Aorta (tissue), 5 donors: ENCODE measurements around the gene COA3. TPM values are rescaled to one million over a fixed set of nuclear protein-coding genes. Genes with fewer than 3 reads are reported as not detected.
"Not testable (repeated sequence)": the region's sequence is repeated elsewhere in the genome, so short reads cannot be mapped to it uniquely, and the experiment has no call there.

Experiments
- ATAC-seq: fragments of 200-7000 bp; cut with Tn5 transposase; one replicate; pipeline ENCODE4 v1.9.1; 2022; ENCODE audit warnings: moderate library complexity; ENCODE audit not compliant: low FRiP score
- DNase-seq, 2 donors: peaks; one replicate each; pipeline ENCODE4 v3.0.0-alpha.2; 2020
- H3K27ac ChIP-seq, 2 donors: one replicate each; pipeline ENCODE4 v1.5.1; 2013; ENCODE audit warnings: low read length in 2 of 2, mild to moderate bottlenecking in 2 of 2, moderate library complexity in 2 of 2, control low read depth in 1 of 2, inconsistent platforms in 1 of 2, low read depth in 1 of 2
- H3K27me3 ChIP-seq, 2 donors: one replicate each; pipeline ENCODE4 v1.6.1; 2013; ENCODE audit warnings: control low read depth in 1 of 2, low read length in 1 of 2, mild to moderate bottlenecking in 1 of 2, moderate library complexity in 1 of 2; ENCODE audit not compliant: insufficient read depth in 2 of 2, control insufficient read depth in 1 of 2
- H3K36me3 ChIP-seq, 2 donors: one replicate each; pipeline ENCODE4 v1.6.1; 2013; ENCODE audit warnings: control low read depth in 1 of 2, low read length in 1 of 2, mild to moderate bottlenecking in 1 of 2; ENCODE audit not compliant: insufficient read depth in 2 of 2, control insufficient read depth in 1 of 2
- H3K4me1 ChIP-seq, 2 donors: one replicate each; pipeline ENCODE4 v1.6.1; 2013; ENCODE audit warnings: low read length in 2 of 2, control low read depth in 1 of 2, mild to moderate bottlenecking in 1 of 2, moderate library complexity in 1 of 2; ENCODE audit not compliant: insufficient read depth in 2 of 2, control insufficient read depth in 1 of 2
- H3K4me3 ChIP-seq, 2 donors: one replicate each; pipeline ENCODE4 v1.5.1; 2013; ENCODE audit warnings: low read length in 2 of 2, control low read depth in 1 of 2, mild to moderate bottlenecking in 1 of 2
- H3K9me3 ChIP-seq: one replicate; pipeline ENCODE4 v1.6.1; 2013; ENCODE audit warnings: mild to moderate bottlenecking, low read length; ENCODE audit not compliant: control insufficient read depth
- WGBS, 2 donors: extraction: QIAGEN DNeasy Blood & Tissue Kit; methylation state at CpG; one replicate each; pipeline ENCODE4 v1.1.7; 2013; 5-methylcytosine and 5-hydroxymethylcytosine counted together
- intact Hi-C, 2 donors: fragments of 100-400 bp; cut with DNase I; formaldehyde crosslinking; loops; one replicate each; pipeline versions ENCODE4 v1.14.2 to v1.15.0; 2022
- polyA plus RNA-seq, 2 donors: library from polyadenylated mRNA; stranded (reverse); fragments of 200-250 nt; gene quantifications; one replicate each; pipeline ENCODE4 v1.2.3, GENCODE V29; 2013
- total RNA-seq, 2 donors: library from RNA; stranded (reverse); fragmentation: NEBNext Ultra II Directional; extraction: Animal tissue kit (Norgen Biotek cat#: 25700); gene quantifications; one replicate each; pipeline ENCODE4 v1.2.1, GENCODE V29; 2021
- donor health status: healthy with polysubstance abuse.
- donor health status: Bipolar disorder and iron deficiency.
- donor health status: DM: no; HTN: no; CAD: no.
- donor health status: DM: no; HTN: no; CAD: no.
- donor health status: DM: yes; HTN: yes; CAD: no.

The COA3 gene
- total and polyA plus RNA-seq, 4 donors = 31.7 to 117 (median 55.4) TPM

GRCh38 chr17:42768006-42768405, 30.5 kb downstream of the COA3 start:
- intact Hi-C loops = loop anchor here in 1 of 2 donors (10.0 kb wide), 1 partner anchor 183 kb away; no protein-coding TSS in a partner anchor
- not testable (repeated sequence) for H3K27me3 ChIP-seq, H3K36me3 ChIP-seq, H3K9me3 ChIP-seq, ATAC-seq, H3K27ac ChIP-seq, DNase-seq, H3K4me1 ChIP-seq, H3K4me3 ChIP-seq
- 75 to 76% methylated on average over 9 of the region's 9 CpGs for whole genome bisulfite sequencing, 2 donors

GRCh38 chr17:42767512-42767911, 31.0 kb downstream of the COA3 start:
- Histone ChIP-seq H3K27me3 (no peaks in the 10 kb centered on the region), H3K9me3 (no peaks in the 10 kb centered on the region), H3K4me3 (no peak overlapping the region), H3K36me3 (no peaks in the 10 kb centered on the region), H3K4me1 (no peaks in the 10 kb centered on the region), H3K27ac (no peak overlapping the region)
- no peak for ATAC-seq
- DNase-seq = no peak
- intact Hi-C loops = loop anchor here in 1 of 2 donors (10.0 kb wide), 1 partner anchor 183 kb away; no protein-coding TSS in a partner anchor

- DNase-seq (peak in 1 of 2 donors; percentile 19), ATAC-seq (no peak)
- no peaks in the 10 kb centered on the region for H3K27me3 ChIP-seq
- H3K27ac ChIP-seq = no peak overlapping the region
- 84 to 88% methylated on average over 6 of the region's 6 CpGs for WGBS, 2 donors
- intact Hi-C loops = loop anchor here in 1 of 2 donors (10.0 kb wide), 1 partner anchor 181 kb away; no protein-coding TSS in a partner anchor
- no peak overlapping the region for H3K4me3 ChIP-seq
- H3K9me3 ChIP-seq = no peaks in the 10 kb centered on the region
- H3K4me1 ChIP-seq = no peaks in the 10 kb centered on the region
- no peaks in the 10 kb centered on the region for H3K36me3 ChIP-seq
Observed at GRCh38 chr17:42766124-42766523, 32.4 kb downstream of the COA3 start.

DNA sequence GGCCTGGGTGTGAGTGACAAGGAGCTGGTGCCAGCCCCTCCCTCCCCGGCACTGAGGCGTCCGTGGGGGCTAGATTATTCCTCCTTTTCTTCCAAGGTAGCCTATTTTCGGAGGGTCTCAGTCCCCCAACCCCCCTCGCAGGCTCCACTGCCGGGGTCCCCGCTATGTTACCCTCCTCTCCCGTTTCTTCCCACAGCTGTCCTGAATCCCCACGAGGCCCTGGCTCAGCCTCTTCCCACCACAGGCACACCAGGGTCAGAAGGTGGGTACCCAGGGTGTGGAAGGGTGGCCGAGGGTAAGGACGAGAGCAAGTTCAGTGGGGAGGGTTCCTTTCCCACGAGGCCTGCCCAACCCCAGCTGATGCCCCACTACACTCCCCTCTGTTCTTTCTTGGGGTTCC, 36.9 kb downstream of the COA3 start:
- Histone ChIP-seq H3K9me3 (no peaks in the 10 kb centered on the region), H3K4me3 (no peak overlapping the region), H3K27ac (no peak overlapping the region), H3K36me3 (no peaks in the 10 kb centered on the region), H3K4me1 (no peaks in the 10 kb centered on the region), H3K27me3 (no peaks in the 10 kb centered on the region)
- ATAC-seq (no peak), DNase-seq (no peak)
- WGBS, 2 donors = 49% methylated on average over 10 to 12 of the region's 12 CpGs
- intact Hi-C loops = loop anchor here (2.0 to 10.0 kb wide), 4 partner anchors 39 to 183 kb away; no protein-coding TSS in a partner anchor

DNA sequence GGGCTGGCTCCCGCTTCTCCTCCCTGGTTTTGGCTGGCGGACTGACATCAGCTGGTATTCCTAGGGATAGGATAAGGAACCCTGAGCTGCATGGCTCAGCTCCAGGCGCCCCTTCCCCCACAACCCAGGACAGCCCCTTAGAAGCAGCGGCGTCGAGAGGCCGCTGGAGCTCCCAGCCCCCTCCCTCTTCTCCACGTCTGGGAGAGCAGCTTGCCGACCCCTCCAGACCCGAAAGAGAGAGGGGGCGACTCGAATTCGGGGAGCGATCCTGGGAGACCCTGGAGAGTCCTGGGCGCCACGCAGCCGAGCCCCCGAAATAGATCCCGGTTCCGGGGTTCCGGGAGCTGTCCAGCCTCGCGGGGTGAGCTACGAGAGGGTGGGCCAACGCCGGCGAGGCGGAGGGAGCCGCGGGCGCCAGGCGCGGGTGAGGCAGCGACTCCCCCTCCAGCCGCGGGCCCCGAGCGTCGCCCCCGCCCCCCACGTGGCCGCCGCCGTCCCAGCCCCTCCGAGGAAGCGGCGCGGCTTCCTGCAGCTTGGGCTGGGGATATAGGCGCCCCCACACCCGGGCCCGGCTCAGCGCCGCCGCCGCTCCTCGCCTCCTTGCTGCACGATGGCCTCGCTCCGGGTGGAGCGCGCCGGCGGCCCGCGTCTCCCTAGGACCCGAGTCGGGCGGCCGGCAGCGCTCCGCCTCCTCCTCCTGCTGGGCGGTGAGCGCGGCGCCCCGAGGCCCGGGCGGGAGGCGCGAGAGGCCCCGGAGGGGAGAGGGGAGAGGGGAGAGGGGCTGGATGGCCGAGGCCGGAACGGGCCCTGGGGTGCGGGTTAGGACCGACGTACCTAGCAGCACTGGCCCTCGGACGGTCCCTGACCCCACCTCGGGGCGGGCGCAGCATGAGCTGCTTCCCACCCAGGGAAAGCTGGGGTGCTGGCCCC, 37.6 kb downstream of the COA3 start, which contains the start of gene RAMP2:
Gene RAMP2, plus strand, starts transcription at position 576 of the 930 bp plus-strand sequence. Its CDS starts 35 bp downstream, at position 611.
- Histone ChIP-seq H3K27ac (no peak within 1 kb of the TSS), H3K9me3 (no peaks in the 10 kb centered on the region), H3K27me3 (no peaks in the 10 kb centered on the region), H3K36me3 (no peaks in the 10 kb centered on the region), H3K4me3 (peak within 1 kb of the TSS; percentile 23 to 39), H3K4me1 (no peaks in the 10 kb centered on the region)
- ATAC-seq (peak; percentile 53), DNase-seq (peak; percentile 61 to 83)
- WGBS, 2 donors = 2% methylated on average over 42 to 92 of the region's 92 CpGs
- intact Hi-C loops = loop anchor here in 1 of 2 donors (5.0 to 10.0 kb wide), 2 partner anchors 39 to 176 kb away; no protein-coding TSS in a partner anchor

DNA sequence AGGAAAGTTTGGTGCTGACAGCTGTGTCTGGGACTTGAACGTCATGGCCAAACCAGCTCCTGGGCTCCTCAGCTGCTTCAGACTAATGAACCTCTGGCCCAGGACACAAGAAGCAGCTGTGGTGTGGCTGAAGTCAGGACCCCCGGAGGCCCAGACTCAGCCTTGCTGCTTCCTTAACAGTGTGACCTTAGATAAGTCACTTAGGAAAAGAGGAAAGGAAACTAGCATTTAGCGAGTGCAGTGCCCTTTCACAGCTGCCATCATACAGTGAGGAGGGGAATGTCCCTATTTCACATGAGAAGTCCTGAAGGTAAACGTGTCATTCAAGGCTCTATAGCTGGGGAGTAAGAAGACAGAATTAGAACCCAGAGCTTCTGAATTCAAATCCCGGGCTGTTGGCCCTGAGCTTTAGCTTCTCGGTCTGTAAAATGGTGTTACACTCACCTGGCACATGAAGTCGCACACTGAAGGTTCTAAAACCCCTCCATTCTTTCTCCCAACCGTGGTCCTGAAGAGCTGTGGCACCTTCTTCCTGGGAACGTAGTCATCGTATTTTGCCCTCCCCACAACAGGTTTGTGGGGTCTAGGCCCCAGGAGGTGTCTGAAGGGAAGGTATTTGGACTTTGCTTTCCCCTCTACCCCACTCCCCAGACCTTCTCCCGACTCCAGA, 38.4 kb downstream of the COA3 start:
- Histone ChIP-seq H3K27ac (no peak overlapping the region), H3K4me3 (no peak overlapping the region), H3K4me1 (no peaks in the 10 kb centered on the region), H3K27me3 (no peaks in the 10 kb centered on the region), H3K9me3 (no peaks in the 10 kb centered on the region), H3K36me3 (no peaks in the 10 kb centered on the region)
- intact Hi-C loops = loop anchor here in 1 of 2 donors (5.0 to 10.0 kb wide), 2 partner anchors 38 to 175 kb away; no protein-coding TSS in a partner anchor
- DNase-seq (no peak), ATAC-seq (no peak)
- 51 to 52% methylated on average over 11 of the region's 11 CpGs for WGBS, 2 donors

DNA sequence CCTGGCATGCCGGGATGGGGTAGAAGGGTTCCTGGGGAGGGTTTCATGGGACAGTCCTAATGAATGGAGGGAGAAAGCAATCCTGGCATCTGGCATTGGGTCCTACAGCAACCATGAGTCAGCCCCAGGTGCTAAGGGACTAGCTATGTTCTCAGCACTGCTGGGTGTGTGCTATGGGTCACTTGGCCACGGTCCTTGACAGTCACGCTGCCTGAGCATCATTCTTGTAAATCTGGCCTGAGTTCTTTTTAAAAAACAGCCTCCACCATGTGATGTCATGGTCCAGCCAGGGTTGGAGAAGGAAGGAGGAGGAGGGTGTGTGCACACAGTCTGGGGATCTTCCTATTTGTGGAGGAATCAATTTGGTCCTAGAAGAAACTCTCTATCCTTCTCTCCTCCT, 43.7 kb downstream of the COA3 start:
- ATAC-seq (peak; percentile 82), DNase-seq (peak; percentile 61 to 78)
- H3K36me3 ChIP-seq = no peaks in the 10 kb centered on the region
- no peaks in the 10 kb centered on the region for H3K4me1 ChIP-seq
- no peaks in the 10 kb centered on the region for H3K9me3 ChIP-seq
- no peak overlapping the region for H3K4me3 ChIP-seq
- H3K27ac ChIP-seq = no peak overlapping the region
- H3K27me3 ChIP-seq = no peaks in the 10 kb centered on the region
- 71 to 74% methylated on average over 3 of the region's 3 CpGs for WGBS, 2 donors
- intact Hi-C loops = no loop called here

- Histone ChIP-seq H3K4me3 (no peak overlapping the region), H3K4me1 (no peaks in the 10 kb centered on the region), H3K27me3 (no peaks in the 10 kb centered on the region), H3K36me3 (no peaks in the 10 kb centered on the region), H3K9me3 (no peaks in the 10 kb centered on the region), H3K27ac (no peak overlapping the region)
- intact Hi-C loops = no loop called here
- DNase-seq (no peak), ATAC-seq (no peak)
- WGBS, 2 donors = 47 to 55% methylated on average over 7 of the region's 7 CpGs
Observed at GRCh38 chr17:42751628-42752027, 46.9 kb downstream of the COA3 start.
